Neural progenitor cell (in vitro differentiated cells): ENCODE measurements around the gene PDE11A.

Source experiments
- EZH2 ChIP-seq: fragments of 200-600 bp; sonication (generic); IDR thresholded peaks from 2 replicates; pipeline ENCODE4 v1.6.1; 2017; ENCODE audit warnings: antibody characterized with exemption, mild to moderate bottlenecking, moderate library complexity
- EZH2phosphoT487 ChIP-seq: fragments of 200-600 bp; sonication (generic); IDR thresholded peaks from 2 replicates; pipeline ENCODE4 v1.6.1; 2017; ENCODE audit warnings: antibody characterized with exemption
- TF ChIP-seq, protein P1 (sequence below): fragments of 200-600 bp; sonication (generic); IDR thresholded peaks from 2 replicates; pipeline ENCODE4 v1.5.1; 2017; ENCODE audit warnings: antibody characterized with exemption, mild to moderate bottlenecking

DNA sequence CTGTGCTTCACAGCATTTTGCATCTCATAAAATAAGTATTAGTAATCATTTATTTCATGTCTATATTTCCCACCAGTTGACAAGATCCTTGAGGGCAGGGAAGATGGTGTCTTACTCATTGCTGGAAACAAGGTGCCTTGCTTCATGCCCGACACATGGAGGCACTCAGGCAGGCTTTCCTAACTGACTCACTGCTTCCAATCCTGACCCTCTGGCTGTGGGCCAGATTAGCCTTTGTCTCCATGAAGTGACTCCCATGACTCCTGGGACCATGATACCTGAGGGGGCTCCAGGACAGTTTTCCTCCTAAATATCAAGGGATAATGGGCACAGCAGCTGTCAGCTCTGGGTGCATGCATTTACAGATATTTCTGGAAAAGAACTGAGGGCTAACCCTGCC is 405.0 kb downstream of the PDE11A start:
- TF ChIP-seq, protein P1, sequence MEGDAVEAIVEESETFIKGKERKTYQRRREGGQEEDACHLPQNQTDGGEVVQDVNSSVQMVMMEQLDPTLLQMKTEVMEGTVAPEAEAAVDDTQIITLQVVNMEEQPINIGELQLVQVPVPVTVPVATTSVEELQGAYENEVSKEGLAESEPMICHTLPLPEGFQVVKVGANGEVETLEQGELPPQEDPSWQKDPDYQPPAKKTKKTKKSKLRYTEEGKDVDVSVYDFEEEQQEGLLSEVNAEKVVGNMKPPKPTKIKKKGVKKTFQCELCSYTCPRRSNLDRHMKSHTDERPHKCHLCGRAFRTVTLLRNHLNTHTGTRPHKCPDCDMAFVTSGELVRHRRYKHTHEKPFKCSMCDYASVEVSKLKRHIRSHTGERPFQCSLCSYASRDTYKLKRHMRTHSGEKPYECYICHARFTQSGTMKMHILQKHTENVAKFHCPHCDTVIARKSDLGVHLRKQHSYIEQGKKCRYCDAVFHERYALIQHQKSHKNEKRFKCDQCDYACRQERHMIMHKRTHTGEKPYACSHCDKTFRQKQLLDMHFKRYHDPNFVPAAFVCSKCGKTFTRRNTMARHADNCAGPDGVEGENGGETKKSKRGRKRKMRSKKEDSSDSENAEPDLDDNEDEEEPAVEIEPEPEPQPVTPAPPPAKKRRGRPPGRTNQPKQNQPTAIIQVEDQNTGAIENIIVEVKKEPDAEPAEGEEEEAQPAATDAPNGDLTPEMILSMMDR = no peak
- TF ChIP-seq EZH2 (no peak), EZH2phosphoT487 (no peak)
